ENCODE data around the gene MMP15.
"Not testable (repeated sequence)": the region's sequence is repeated elsewhere in the genome, so short reads cannot be mapped to it uniquely, and the experiment has no call there.

The MMP15 gene

DNA sequence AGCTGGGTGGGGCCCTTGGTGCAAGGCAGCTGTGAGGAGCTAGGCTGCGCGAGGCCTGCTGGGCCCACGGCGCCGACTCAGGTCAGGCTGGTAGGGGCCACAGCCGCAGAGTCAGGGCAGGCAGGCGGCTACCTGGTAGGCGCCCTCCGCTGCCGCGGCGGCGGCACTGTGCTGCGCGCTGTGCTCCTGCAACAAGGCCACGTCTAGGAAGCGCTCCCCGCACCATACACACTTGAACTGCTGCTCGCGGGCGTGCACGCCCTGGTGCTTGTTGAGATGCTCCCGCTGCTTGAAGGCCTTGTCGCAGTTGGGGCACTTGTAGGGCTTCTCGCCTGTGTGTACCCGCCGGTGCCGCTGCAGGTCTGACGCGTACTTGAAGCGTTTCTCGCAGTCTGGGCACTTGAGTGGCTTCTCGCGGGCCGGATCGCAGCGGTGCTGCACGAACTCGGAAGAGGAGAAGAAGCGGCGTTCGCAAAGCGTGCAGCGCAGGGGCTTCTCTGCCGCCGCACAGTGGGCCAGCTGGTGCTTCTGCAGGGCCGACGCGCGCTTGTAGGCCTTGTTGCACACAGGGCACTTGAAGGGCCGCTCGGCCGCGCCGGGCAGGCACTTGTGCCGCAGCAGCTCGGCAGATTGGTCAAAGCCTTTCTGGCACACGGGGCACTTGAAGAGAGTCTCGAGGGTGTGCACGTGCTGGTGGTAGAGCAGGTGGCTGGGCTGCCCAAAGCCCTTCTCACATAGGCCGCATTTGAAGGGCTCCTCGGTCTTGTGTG is 29.0 kb upstream of the MMP15 start:
- DNase-seq, result no peak

DNA sequence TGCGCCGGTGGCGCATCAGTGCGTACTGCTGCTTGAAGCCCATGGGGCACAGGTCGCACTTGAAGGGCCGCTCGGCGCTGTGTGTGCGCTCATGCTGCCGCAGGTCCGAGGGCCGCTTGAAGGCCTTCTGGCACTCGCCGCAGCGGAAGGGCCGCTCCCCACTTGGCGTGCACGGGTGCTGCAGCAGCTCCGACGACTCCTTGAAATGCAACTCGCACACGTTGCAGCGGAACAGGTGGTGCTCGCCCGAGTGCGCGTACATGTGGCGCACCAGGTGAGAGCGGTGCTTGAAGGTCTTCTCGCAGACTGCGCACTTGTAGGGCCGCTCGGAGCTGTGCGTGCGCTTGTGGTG is 28.4 kb upstream of the MMP15 start:
- DNase-seq, result no peak

DNA sequence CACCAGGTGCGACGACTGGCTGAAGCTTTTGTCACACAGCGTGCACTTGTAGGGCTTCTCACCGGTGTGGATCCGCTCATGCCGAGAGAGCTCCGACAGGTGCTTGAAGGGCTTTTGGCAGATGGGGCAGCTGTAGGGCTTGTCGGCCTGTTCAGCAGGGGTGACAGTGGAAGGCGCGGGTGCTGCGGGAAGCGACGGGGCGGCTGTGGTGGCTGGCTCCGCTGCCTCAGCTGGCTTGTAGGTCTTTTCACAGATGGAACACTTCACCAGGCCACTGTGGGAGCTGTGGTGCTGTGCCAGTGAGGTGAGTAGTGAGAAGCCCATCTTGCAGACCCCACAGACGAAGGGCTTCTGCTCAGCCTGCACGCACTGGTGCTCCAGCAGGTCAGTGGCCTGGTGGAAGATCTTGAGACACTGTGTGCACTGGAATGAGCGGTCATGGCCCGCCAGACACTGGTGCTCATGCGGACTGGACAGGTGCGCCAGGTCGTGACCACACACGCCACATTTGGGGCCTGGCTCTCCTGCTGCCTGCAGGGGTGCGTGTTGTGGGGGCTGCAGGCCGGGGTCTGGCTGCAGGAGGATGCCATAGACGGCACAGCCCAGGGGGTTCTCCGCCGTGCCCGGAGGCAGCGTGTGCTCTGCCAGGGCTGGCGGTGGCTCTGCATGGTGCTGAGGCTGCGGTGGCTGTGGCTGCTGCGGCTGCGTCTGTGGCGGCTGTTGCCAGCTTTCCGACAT is 27.9 kb upstream of the MMP15 start:
- DNase-seq, result no peak

DNA sequence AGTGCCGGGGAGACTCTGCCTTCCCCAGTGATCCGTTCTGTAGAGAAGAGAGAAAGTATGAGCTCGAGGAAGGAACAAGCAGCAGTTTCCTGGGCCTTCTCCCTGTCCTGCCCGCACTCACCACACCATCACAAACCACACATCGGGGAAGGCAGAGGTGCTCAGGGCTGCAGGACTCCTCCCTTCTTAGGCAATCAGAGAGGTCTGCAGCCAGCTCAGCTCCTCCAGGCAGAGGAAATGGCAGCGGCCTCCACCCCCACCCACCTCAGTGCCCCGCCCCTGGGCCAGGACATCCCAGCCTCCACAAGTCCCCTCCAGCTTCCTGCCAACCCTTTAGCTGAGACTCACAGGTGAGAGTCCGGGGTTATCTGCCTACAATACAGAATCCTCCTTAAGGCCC is 27.1 kb upstream of the MMP15 start:
- DNase-seq, result no peak

DNA sequence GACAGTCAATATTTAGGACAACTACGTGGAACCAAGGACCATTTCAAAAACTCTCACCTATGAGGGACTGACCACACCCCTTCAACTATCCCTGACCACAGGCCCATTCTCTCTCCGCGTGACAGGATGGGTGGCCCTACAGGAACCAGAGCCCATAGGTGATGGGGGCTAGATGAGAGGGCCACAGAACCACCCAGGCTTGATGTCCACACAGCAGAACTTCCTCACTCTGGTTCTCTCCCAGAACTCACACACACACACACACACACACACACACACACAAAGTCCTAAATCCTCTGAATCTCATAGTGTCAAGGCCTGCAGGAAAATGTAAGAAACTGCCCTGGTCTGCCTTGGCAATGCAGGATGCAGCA is 26.6 kb upstream of the MMP15 start:
- DNase-seq, result no peak

DNA sequence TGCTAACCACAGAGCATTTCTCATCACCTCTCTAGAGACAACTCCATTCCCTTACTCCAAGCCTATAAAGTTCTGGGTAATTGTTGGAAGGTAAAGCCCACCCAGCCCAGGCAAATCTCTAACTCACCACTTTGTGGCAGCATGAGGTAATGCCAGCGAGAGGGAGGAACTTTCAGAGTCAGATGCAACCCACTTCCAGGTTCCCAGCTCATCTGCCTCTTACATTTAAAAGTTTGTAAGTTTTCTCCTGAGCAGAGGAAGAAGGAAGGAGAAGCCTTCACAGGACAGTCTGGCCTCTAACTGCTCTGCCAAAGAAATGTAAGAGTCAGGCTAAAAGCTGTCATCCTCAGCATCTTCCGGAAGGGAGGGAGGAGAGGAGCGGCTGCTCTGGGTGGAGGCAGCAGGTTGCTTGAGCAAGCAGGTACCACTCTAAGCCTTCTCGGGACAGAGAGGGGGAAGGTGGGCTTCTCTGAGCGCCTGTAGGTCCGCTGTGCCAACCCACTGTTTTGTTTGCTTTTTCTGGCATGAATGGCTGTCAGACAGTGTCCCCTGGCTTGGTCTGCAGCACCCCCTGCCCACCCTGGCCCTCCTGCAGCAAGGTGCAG is 26.1 kb upstream of the MMP15 start:
- DNase-seq, result peak; percentile 16

DNA sequence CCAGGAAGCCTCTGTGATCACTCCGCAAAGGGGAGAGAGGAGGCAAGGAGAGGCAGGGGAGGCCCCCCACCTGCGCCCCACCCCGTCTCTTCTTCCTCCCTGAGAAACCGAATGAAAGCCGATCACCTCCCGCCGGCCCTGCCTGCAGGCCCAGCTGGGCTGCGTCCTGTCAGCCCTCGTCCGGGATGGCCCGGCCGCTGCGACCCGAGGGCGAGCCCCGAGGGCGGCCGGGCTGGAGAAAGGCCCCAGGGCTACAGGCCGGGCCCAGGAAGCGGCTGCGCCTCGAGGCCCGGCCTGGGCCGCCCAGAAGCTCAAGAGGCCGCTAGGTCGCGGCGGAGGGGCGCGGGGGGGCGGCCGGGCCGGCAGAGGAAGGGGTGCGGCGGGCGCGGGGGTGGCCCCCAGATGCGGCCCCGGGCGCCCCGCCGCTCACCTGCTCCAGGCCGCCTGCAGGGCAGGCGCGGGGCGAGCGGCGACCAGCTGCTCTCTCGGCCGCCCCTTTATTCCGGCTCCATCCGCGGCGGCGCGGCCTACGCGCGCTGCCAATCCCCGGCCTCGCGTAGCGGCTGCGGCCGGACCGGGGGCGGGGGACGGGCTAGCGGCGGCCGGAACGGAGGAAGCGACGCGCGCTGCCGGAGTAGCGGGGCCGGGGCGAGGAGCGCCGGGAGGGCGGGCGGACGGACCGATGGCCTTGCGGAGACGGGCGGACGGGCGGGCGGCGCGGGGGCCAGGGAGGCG is 25.4 kb upstream of the MMP15 start, which contains the start of gene ZNF319:
ZNF319 (minus strand) TSS at position 702 of the 735 bp plus-strand sequence. CDS start 2,407 bp downstream, outside the sequence.
- no peak for DNase-seq

DNA sequence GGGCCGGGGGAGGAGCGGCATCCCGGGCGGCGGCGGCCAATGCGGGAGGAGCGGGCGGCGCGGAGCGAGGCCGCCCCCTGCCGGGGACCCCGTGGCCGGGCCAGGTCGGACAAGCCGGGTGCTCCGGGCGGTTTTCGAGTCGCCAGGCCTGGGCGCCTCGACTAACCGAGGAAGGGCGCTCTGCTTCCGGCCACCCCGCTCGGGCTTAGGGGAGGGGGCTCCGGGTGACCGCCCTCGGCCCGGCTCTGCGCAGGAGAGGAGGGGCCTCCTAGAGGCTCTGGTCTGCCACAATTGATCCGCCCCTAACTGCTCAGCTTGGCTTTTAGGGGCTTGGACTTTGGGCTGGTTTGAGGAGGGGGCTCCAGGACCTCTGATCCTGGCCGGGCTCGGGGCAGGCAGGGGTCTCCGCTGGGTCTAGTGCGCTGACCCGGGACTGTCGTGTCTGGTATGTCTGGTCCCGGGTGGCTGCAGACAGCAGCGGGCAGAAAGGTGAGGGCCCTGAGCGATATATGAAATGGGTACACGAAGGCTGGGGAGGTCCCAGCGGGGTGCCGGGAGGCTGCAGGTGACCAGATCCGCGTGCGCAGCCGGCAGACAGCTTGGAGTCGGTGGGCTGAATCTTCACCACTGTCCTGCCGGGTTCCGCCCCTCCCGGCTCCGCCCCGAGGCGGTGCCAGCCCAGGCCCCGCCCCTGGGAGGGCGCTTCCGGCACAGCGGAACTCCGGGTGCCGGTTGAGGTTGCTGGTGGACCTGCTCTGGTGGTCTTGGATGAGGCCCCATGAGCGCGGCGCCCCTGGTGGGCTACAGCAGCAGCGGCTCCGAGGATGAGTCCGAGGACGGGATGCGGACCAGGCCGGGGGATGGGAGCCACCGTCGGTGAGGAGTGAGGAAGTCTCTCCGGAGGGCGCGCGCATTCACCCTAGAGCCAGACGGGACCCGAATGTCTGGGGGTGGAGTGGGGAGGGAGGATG is 24.6 kb upstream of the MMP15 start, which contains the start of gene USB1:
USB1 (plus strand) TSS at position 702 of the 971 bp plus-strand sequence; CDS start at position 779, 77 bp downstream.
- peak; percentile 77 for DNase-seq

DNA sequence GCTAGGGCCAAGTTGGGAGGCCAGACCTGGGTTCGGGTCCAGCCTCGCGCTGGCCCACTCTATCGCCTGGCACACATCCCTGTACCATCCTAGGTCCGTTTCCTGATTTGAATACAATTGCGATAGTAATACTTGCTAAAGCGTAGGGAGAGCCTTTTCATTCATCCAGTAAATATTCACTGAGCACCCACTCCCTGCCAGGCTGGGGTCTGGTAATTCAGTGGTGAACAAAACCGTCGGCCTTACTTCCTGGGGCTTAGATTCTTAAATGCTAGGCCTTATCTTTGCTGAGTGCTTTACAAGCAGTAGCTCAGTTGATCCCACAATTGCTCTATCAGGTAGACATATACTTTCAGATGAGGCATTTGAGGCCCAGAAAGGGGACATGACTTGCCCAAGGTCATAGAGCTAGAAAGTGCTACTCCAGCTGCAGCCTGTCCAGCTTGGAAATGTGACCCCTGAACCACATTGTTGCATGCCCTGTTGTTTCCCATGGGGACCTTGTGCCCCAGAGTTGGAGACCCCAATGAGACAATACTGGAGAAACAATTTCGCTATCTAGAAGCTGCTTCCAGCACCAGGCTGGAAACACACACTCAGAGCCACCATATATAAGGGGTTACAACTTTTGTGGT is 23.7 kb upstream of the MMP15 start:
- no peak for DNase-seq

DNA sequence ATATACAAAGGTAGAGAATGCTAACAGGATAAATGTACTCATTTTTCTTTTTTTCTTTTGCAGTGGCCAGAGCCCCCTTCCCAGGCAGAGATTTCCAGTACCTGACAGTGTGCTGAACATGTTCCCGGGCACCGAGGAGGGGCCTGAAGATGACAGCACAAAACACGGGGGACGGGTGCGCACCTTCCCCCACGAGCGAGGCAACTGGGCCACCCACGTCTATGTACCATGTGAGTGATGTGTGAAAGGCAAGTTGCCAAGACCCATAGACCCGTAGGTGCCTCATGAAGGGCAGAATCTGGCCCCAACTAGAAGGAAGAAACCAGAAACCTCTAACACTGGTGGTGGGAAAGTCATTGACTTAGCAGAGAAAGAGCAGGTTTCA is 23.1 kb upstream of the MMP15 start:
- no peak for DNase-seq

DNA sequence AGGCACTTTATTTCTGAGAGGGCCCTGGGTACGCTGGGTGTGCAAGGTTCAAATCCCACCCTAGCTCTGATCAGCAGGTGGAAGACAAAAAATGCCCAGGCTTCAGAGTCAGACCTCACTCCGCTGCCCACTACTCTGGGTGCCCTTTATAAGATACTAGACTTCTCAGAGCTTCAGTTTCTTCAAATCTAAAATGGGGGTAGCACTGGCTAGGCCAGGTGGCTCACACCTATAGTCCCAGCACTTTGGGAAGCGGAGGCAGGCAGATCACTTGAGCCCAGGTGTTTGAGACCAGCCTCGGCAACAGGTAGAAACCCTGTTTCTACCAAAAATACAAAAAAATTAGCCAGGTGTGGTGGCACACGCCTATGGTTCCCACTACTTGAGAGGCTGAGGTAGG is 22.6 kb upstream of the MMP15 start:
- no peak for DNase-seq

DNA sequence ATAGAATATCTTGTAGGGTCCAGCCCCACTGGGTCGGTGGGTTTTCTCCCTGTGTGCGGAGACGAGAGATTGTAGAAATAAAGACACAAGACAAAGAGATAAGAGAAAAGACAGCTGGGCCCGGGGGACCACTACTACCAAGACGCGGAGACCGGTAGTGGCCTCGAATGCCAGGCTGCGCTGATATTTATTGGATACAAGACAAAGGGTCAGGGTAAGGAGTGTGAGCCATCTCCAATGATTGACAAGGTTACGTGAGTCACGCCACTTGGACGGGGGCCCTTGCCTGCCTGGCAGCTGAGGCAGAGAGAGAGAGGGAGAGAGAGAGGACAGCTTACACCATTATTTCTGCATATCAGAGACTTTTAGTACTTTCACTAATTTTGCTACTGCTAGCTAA is 20.8 kb upstream of the MMP15 start:
- not testable (repeated sequence) for DNase-seq

DNA sequence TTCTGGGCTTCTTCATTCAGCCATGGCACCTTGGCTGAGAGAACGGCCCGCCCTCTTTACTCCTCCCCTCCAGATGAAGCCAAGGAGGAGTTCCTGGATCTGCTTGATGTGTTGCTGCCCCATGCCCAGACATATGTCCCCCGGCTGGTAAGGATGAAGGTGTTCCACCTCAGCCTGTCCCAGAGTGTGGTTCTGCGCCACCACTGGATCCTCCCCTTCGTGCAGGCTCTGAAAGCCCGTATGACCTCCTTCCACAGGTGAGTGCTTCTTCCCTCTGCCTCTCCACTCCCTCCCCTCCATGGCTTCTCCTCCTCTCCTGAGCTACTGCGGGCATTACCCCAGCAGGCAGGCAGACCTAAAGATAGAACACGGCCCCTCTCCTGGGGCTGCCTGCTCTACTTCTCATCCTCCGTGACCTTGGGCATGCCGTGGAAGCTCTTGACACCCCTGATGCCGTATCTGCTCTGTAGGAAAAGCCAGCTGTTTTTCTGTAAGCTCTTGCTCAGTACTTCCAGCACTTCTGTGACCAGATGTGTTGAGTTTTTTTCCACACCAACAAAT is 15.6 kb upstream of the MMP15 start:
- no peak for DNase-seq

DNA sequence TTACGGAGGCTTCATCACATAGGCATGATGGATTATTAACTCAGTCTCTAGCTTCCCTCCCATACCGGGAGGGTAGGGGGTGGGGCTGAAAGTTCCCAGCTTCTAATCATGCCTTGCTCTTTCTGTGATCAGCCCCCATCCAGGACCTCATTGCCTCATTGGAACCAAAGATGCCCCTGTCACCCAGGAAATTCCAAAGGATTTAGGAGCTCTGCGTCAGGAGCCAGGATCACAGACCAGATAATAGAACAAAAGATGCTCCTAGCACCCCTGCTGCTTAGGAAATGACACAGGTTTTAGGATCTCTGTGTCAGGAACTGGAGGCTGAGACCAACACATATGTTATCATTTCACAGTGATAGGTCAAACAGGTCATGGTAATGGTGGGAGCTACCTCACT is 14.7 kb upstream of the MMP15 start:
- no peak for DNase-seq

DNA sequence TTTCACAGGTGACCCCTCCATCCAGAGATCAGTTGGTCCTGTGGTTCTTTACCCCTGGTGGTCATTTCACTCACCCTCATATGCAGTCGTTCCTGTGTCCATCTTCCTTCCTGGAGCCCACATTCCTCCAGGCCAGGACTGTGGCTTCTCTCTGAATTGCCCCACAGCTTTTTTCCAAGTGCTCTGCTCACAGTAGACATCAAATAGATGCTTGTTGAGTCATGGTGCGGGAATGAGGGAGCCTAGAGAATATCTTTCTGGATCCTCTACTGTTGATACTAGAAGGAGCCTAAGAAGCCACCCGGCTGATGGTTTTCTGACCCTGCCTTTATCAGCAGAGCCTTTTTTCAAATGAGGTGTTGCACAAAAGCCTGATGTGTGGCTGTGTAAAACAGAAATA is 13.9 kb upstream of the MMP15 start:
- DNase-seq, result peak; percentile 76

DNA sequence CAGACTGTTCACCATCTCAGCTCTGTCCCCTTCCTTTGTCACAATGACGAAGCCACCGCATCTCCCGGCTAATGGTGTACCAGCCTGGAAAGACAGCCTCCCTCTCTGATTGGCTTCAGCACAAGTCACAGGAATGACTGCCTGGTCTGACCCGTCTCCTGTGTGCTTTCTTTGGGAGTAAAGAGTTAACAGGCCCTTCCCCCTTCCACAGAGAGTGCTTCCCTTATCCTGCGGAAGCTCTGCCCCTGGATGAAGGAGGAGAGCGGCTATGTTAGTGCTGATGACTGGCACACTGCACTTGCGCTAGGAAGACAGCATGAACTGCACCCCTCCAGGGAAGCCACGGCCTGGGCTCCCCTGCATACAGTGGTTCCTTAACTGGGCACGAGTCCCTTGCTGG is 13.1 kb upstream of the MMP15 start:
- DNase-seq, result no peak

DNA sequence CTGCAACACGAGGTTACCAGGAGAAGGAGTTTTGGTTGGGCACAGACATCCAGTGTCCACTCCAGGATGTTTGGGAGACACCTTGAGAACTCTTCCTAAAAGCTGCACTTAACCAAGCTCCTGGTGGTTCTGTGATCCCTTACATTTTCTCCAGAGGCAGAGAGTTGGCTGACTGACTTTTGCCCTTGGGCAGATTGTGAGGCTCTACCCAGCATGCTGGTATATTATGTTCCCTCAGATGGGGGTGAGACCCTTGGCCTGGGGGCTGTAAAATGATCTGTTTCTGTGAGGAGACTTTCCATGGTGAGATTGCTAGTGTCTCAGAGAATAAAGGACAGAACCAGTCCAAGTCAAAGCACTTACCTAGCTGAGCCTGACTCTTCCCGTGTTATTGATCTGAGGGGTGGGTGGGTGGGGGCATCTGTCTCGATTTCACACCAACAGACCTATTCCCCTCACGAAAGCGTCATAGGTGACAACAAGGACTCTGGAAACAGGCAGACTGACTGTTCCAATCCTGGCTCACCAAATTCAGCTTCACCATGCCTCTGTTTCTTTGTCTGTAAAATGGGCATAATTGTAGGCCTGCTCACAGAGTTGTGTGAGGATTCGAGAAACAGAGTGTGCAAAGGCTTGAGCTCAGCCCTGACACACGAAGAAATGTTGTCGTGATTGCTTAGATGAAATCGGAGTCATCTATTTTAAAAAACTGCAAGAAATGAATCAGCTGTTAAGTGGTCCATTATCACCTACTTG is 12.2 kb upstream of the MMP15 start:
- no peak for DNase-seq

DNA sequence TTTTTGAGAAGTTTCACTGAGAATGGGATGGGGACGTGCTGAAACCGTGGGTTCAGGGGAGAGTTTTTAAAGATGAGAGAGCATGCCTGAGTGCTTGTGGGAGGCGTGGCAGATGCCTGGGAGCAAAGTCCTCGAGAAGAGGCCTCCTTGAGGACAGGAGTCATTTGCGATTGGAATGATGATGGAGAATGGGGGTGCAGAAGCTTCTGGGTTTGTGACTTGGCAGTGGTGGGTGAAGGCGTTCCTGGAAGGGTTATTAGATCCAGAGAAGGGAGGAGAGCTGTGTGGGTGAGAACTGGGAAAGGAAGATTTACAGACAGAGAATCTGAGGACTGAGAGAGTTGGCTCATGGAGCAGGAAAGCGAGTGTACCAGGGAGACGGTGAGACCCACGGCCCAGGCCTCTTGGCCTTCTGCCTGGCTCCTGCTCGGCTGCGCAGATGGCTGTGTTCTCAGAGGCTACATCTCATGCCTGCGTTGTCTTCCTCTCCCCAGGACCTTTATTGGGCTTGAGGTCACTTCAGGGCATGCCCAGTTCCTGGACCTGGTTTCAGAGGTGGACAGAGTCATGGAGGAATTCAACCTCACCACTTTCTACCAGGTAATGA is 8.6 kb upstream of the MMP15 start:
- DNase-seq, result no peak

DNA sequence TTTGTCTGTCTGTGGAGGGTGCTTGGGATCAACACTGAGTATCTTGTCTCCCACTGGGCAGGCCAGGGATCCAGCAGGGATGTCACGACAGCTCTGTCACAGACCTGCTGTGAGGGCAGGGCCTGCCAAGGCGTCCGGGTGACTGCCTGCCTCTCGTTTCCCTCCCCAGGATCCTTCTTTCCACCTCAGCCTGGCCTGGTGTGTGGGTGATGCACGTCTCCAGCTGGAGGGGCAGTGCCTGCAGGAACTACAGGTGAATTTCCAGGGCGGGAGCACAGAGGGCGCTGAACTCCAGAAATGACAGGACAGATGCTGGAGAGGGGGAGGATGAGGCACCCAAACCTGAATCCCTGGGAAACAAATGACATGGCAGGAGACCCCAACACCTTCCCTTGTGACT is 6.8 kb upstream of the MMP15 start:
- DNase-seq, result no peak

Measured in fibroblast of skin of abdomen (primary cell).